Mesendoderm (in vitro differentiated cells): ENCODE measurements around the gene DUSP6. TPM values are rescaled to one million over a fixed set of nuclear protein-coding genes. Genes with fewer than 3 reads are reported as not detected.

Experiments
- DNase-seq: peaks from one replicate; pipeline ENCODE4 v3.0.0; 2013
- H2AK5ac ChIP-seq: 2 replicates; pipeline ENCODE4 v1.6.1; 2013; ENCODE audit warnings: low read length, inconsistent platforms
- H2BK120ac ChIP-seq: 2 replicates; pipeline ENCODE4 v1.6.1; 2013; ENCODE audit warnings: low read depth, mild to moderate bottlenecking, low read length, moderate library complexity, mixed read lengths
- H2BK15ac ChIP-seq: replicated peaks from 2 replicates; pipeline ENCODE4 v1.6.1; 2013; ENCODE audit warnings: low read depth, mild to moderate bottlenecking, moderate library complexity
- H2BK5ac ChIP-seq: 2 replicates; pipeline ENCODE4 v1.6.1; 2013; ENCODE audit warnings: low read length, inconsistent platforms
- H3K18ac ChIP-seq: 2 replicates; pipeline ENCODE4 v1.6.1; 2013; ENCODE audit warnings: mild to moderate bottlenecking, low read length, mixed read lengths
- H3K23ac ChIP-seq: one replicate; pipeline ENCODE4 v1.6.1; 2013; ENCODE audit warnings: low read length
- H3K27ac ChIP-seq: 2 replicates; pipeline ENCODE4 v1.5.1; 2013; ENCODE audit warnings: low read depth, mild to moderate bottlenecking, inconsistent platforms, low read length, moderate library complexity
- H3K27me3 ChIP-seq: 2 replicates; pipeline ENCODE4 v1.6.1; 2013; ENCODE audit warnings: low read length, control low read depth, mild to moderate bottlenecking, inconsistent platforms; ENCODE audit not compliant: insufficient read depth, poor library complexity
- H3K36me3 ChIP-seq: 2 replicates; pipeline ENCODE4 v1.6.1; 2013; ENCODE audit warnings: low read length, inconsistent platforms; ENCODE audit not compliant: control insufficient read depth, insufficient read depth
- H3K4ac ChIP-seq: one replicate; pipeline ENCODE4 v1.6.1; 2013; ENCODE audit warnings: low read depth, mild to moderate bottlenecking, low read length, moderate library complexity
- H3K4me1 ChIP-seq: 2 replicates; pipeline ENCODE4 v1.6.1; 2013; ENCODE audit warnings: low read depth, low read length, inconsistent platforms; ENCODE audit not compliant: control insufficient read depth
- H3K4me2 ChIP-seq: 2 replicates; pipeline ENCODE4 v1.6.1; 2013; ENCODE audit warnings: low read length
- H3K4me3 ChIP-seq: 2 replicates; pipeline ENCODE4 v1.5.1; 2013; ENCODE audit warnings: mild to moderate bottlenecking, low read length
- H3K56ac ChIP-seq: one replicate; pipeline ENCODE4 v1.6.1; 2013; ENCODE audit warnings: low read length
- H3K79me1 ChIP-seq: 2 replicates; pipeline ENCODE4 v1.6.1; 2013; ENCODE audit warnings: low read length, inconsistent platforms
- H3K79me2 ChIP-seq: 2 replicates; pipeline ENCODE4 v1.6.1; 2013; ENCODE audit warnings: mild to moderate bottlenecking, low read length; ENCODE audit not compliant: control insufficient read depth, insufficient read depth
- H3K9ac ChIP-seq: 2 replicates; pipeline ENCODE4 v1.6.1; 2013; ENCODE audit warnings: low read length, inconsistent platforms
- H4K5ac ChIP-seq: one replicate; pipeline ENCODE4 v1.6.1; 2013; ENCODE audit warnings: low read length
- H4K8ac ChIP-seq: one replicate; pipeline ENCODE4 v1.6.1; 2013; ENCODE audit warnings: low read depth, mild to moderate bottlenecking, control low read depth, low read length, moderate library complexity
- WGBS: extraction: QIAGEN DNeasy Blood & Tissue Kit; methylation state at CpG from one replicate; pipeline ENCODE4 v1.1.7; 2013; ENCODE audit warnings: low lambda C conversion rate, missing lambda C conversion rate; ENCODE audit not compliant: insufficient coverage; ENCODE audit errors: extremely low coverage; 5-methylcytosine and 5-hydroxymethylcytosine counted together
- polyA plus RNA-seq, 2 experiments: library from polyadenylated mRNA; stranded (reverse); fragments of 200-250 nt; gene quantifications; one replicate each; pipeline ENCODE4 v1.2.3, GENCODE V29; 2013

Gene DUSP6
- polyA plus RNA-seq (2013, experiment 1 of 2) = 30.5 TPM
- 30.1 TPM for polyA plus RNA-seq (2013, experiment 2 of 2)

GRCh38 chr12:89352492-89353187 lies at the start of gene DUSP6:
Gene DUSP6, minus strand, starts transcription at chr12:89352501. Its CDS starts 462 bp downstream, at chr12:89352039.
- peaks cover 33% of the 10 kb centered on the region for H3K79me2 ChIP-seq
- peak within 1 kb of the TSS; percentile 90 for H3K9ac ChIP-seq
- peak; percentile 100 for DNase-seq
- H3K36me3 ChIP-seq = peaks cover 9% of the 10 kb centered on the region
- peak within 1 kb of the TSS; percentile 83 for H3K4me3 ChIP-seq
- H3K79me1 ChIP-seq = peaks cover 9% of the 10 kb centered on the region
- no peaks in the 10 kb centered on the region for H3K27me3 ChIP-seq
- H3K4ac ChIP-seq = peak within 1 kb of the TSS; percentile 92
- H4K8ac ChIP-seq = no peak within 1 kb of the TSS
- H3K4me2 ChIP-seq = peak within 1 kb of the TSS; percentile 67
- H3K18ac ChIP-seq = peak within 1 kb of the TSS; percentile 94
- no peak within 1 kb of the TSS for H2AK5ac ChIP-seq
- peak within 1 kb of the TSS; percentile 89 for H2BK120ac ChIP-seq
- H3K4me1 ChIP-seq = peaks cover 27% of the 10 kb centered on the region
- H3K56ac ChIP-seq = peak within 1 kb of the TSS; percentile 99
- peak within 1 kb of the TSS; percentile 99 for H2BK5ac ChIP-seq
- no CpG with 5 or more reads among the region's 34 CpGs for WGBS
- peak within 1 kb of the TSS; percentile 98 for H3K23ac ChIP-seq
- peak within 1 kb of the TSS; percentile 95 for H4K5ac ChIP-seq
- H3K27ac ChIP-seq = peak within 1 kb of the TSS; percentile 98
- no peak within 1 kb of the TSS for H2BK15ac ChIP-seq

- H3K4me3 ChIP-seq = no peak overlapping the region
- no peaks in the 10 kb centered on the region for H3K79me1 ChIP-seq
- no peak for DNase-seq
- H3K56ac ChIP-seq = no peak overlapping the region
- no peak overlapping the region for H2BK120ac ChIP-seq
- H3K27me3 ChIP-seq = no peaks in the 10 kb centered on the region
- no CpG with 5 or more reads among the region's 3 CpGs for WGBS
- H4K5ac ChIP-seq = no peak overlapping the region
- H4K8ac ChIP-seq = no peak overlapping the region
- no peak overlapping the region for H3K4ac ChIP-seq
- peak overlapping the region; percentile 31 for H3K27ac ChIP-seq
- H2BK5ac ChIP-seq = no peak overlapping the region
- H3K4me1 ChIP-seq = no peaks in the 10 kb centered on the region
- no peak overlapping the region for H3K4me2 ChIP-seq
- H3K79me2 ChIP-seq = no peaks in the 10 kb centered on the region
- no peak overlapping the region for H3K9ac ChIP-seq
- no peak overlapping the region for H3K18ac ChIP-seq
- no peak overlapping the region for H3K23ac ChIP-seq
- no peak overlapping the region for H2BK15ac ChIP-seq
- H3K36me3 ChIP-seq = no peaks in the 10 kb centered on the region
- no peak overlapping the region for H2AK5ac ChIP-seq
Measured at GRCh38 chr12:89401433-89402058, 49.2 kb upstream of the DUSP6 start.

GRCh38 chr12:89400415-89400814 lies 48.1 kb upstream of the DUSP6 start:
- Histone ChIP-seq H4K5ac (no peak overlapping the region), H3K9ac (no peak overlapping the region), H3K56ac (no peak overlapping the region), H3K4me3 (no peak overlapping the region), H3K4me2 (no peak overlapping the region), H3K36me3 (no peaks in the 10 kb centered on the region), H3K18ac (no peak overlapping the region), H4K8ac (no peak overlapping the region), H2AK5ac (no peak overlapping the region), H2BK15ac (no peak overlapping the region), H3K27me3 (no peaks in the 10 kb centered on the region), H3K27ac (no peak overlapping the region), H2BK5ac (no peak overlapping the region), H2BK120ac (no peak overlapping the region), H3K4me1 (no peaks in the 10 kb centered on the region), H3K23ac (no peak overlapping the region), H3K79me1 (no peaks in the 10 kb centered on the region), H3K4ac (no peak overlapping the region), H3K79me2 (no peaks in the 10 kb centered on the region)
- no peak for DNase-seq
- WGBS = no CpG with 5 or more reads among the region's 6 CpGs

- H3K79me1 ChIP-seq = no peaks in the 10 kb centered on the region
- H3K36me3 ChIP-seq = no peaks in the 10 kb centered on the region
- H3K4ac ChIP-seq = no peak overlapping the region
- H3K27me3 ChIP-seq = no peaks in the 10 kb centered on the region
- H3K4me3 ChIP-seq = no peak overlapping the region
- no peak overlapping the region for H3K56ac ChIP-seq
- no peak overlapping the region for H4K5ac ChIP-seq
- H2AK5ac ChIP-seq = no peak overlapping the region
- H3K27ac ChIP-seq = no peak overlapping the region
- H3K4me1 ChIP-seq = no peaks in the 10 kb centered on the region
- no peak overlapping the region for H2BK15ac ChIP-seq
- H3K18ac ChIP-seq = no peak overlapping the region
- no peaks in the 10 kb centered on the region for H3K79me2 ChIP-seq
- H3K23ac ChIP-seq = no peak overlapping the region
- H3K4me2 ChIP-seq = no peak overlapping the region
- H3K9ac ChIP-seq = no peak overlapping the region
- H2BK120ac ChIP-seq = no peak overlapping the region
- DNase-seq = no peak
- no peak overlapping the region for H4K8ac ChIP-seq
- 100% methylated on average over 1 of the region's 4 CpGs for WGBS
- no peak overlapping the region for H2BK5ac ChIP-seq
Measured at GRCh38 chr12:89395712-89396111, 43.4 kb upstream of the DUSP6 start.

GRCh38 chr12:89393551-89394121 lies 41.3 kb upstream of the DUSP6 start:
- no CpG with 5 or more reads among the region's 3 CpGs for WGBS

More at GRCh38 chr12:89393551-89394121, 41.3 kb upstream of the DUSP6 start:
- Histone ChIP-seq H2BK15ac (no peak overlapping the region), H3K27ac (no peak overlapping the region), H3K4me2 (no peak overlapping the region), H4K8ac (peak overlapping the region; percentile 5), H3K4ac (no peak overlapping the region), H3K4me1 (no peaks in the 10 kb centered on the region), H3K18ac (peak overlapping the region; percentile 39), H3K79me1 (no peaks in the 10 kb centered on the region), H3K27me3 (no peaks in the 10 kb centered on the region), H2AK5ac (no peak overlapping the region), H4K5ac (no peak overlapping the region), H2BK120ac (no peak overlapping the region), H3K56ac (no peak overlapping the region), H3K36me3 (no peaks in the 10 kb centered on the region), H3K79me2 (no peaks in the 10 kb centered on the region), H3K4me3 (no peak overlapping the region), H3K23ac (no peak overlapping the region), H2BK5ac (no peak overlapping the region), H3K9ac (no peak overlapping the region)
- DNase-seq = no peak
